CD4-positive, alpha-beta T cell treated with Interleukin-21 for 1 hour (primary cell): Measurements from ENCODE around the gene PCSK4.
"Not testable (repeated sequence)": the region's sequence is repeated elsewhere in the genome, so short reads cannot be mapped to it uniquely, and the experiment has no call there.

Experiments used
- DNase-seq: peaks from one replicate; pipeline ENCODE4 v3.0.0-alpha.2; 2020

Gene PCSK4

DNA sequence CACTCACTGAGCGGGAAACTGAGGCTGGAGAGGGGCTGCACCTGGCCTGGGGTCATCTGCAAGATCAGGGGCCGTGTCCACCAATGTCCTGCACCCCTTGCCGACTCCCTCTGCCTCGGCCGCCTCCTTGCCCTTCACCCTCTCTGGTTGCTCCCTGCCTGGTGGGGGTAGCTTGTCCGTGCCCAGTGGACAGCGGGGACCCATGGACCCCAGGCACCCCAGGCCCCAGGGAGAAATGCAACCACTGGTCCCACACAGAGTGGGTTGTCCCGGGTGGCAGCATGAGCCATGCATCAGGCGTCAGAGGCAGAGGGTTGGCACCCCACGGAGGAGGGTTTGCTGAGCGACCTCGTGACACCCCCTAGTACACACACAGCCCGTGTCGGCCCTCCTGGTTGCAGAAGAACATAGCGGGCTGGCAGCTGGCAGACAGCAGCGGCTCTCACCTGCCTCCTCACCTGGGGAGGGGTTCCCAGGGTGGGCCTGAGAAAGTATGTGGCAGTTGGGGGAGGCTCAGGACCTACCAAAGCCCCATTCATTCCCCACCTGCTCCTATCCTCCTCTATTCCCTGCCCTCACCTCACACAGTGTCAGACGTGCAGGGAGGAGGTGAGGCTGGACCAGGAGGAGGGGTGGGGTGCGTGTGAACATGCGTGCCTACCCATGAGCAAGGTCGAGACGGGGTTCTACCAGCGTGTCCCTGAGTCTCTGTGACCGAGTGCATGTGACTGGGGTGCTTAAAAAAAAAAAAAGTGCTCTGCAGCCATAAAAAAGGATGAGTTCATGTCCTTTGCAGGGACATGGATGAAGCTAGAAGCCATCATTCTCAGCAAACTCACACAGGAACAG, 14.0 kb upstream of the PCSK4 start:
- no peak for DNase-seq

DNA sequence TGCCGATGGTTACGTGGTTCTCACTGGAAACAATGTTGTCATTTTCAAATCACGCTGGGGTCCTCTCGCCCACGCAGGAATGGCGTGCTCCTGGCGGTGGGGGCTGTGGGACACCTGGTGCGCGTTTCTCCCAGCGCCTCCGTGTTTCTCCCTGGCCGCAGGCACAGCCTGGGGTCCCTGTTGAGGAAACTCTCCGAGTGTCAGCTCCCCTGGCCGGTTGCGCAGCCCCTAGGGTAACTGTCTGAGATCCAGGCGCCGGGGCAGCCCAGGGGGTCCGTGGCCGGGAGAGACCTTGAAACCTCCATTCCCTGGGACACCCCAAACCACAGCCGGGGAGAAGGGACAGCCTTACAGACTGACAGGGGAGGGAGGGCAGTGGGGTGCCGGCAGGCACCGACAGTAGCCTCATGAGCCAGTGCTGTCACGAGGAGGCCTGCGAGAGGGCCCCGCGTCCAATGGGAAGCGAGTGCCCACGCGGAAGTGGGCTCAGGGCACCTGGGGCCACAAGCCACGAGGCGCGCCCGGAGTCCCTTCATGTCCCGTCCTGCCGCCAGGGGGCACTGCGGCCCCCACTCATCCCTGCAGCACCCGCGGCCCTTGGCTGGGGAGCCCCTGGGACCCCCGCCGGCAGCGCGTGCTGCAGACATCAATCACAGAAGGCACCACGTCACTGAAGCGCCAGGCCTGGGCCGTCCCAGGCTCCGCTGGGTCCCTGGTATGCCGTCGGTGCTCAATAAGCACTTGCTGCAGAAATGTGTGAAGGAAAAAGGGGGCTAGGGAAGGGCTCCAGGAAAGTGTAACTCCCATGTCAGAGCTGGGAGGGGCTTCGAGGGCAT, 13.2 kb upstream of the PCSK4 start:
- peak; percentile 64 for DNase-seq

DNA sequence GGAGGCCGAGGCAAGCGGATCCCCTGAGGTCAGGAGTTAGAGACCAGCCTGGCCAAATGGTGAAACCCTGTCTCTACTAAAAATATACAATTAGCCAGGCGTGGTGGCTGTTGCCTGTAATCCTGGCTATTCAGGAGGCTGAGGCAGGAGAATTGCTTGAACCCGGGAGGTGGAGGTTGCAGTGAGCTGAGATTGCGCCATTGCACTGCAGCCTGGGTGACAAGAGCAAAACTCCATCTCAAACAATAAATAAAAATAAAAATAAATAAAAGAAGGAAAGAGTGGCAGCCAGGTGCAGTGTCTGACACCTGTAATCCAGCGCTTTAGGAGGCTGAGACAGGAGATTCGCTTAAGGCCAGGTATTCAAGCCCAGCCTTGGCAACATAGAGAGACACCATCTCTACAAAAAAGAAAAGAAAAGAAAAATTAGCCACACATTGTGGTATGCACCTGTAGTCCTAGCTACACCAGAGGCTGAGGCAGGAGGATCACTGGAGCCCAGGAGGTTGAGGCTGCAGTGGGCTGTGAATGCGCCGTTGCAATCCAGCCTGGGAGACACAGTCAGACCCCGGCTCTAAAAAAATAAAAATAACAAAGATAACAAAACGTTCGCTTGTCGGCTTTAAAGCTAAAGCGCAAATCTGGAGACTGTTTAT, 12.4 kb upstream of the PCSK4 start:
- DNase-seq, result no peak

DNA sequence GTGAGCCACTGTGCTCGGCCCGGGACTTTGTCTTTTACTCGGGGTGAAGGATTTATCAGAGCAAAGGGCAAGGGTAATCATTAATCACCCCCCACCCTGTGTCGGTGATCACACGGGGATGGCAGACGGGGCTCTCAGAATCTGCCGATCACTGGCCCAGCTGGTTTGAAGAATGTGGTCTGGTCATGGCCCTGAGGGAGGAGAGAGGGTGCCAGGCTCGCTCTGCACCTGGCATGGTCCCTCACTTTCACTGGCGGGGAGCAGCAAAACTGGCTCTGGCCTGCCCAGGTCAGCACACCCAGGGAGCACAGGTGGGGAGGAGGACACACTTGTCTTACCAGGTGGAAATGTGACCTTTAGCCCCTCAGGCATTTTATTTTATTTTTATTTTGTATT, 11.0 kb upstream of the PCSK4 start:
- DNase-seq, result no peak

- DNase-seq, result not testable (repeated sequence)
Observed at GRCh38 chr19:1499231-1499630, 9.1 kb upstream of the PCSK4 start.

DNA sequence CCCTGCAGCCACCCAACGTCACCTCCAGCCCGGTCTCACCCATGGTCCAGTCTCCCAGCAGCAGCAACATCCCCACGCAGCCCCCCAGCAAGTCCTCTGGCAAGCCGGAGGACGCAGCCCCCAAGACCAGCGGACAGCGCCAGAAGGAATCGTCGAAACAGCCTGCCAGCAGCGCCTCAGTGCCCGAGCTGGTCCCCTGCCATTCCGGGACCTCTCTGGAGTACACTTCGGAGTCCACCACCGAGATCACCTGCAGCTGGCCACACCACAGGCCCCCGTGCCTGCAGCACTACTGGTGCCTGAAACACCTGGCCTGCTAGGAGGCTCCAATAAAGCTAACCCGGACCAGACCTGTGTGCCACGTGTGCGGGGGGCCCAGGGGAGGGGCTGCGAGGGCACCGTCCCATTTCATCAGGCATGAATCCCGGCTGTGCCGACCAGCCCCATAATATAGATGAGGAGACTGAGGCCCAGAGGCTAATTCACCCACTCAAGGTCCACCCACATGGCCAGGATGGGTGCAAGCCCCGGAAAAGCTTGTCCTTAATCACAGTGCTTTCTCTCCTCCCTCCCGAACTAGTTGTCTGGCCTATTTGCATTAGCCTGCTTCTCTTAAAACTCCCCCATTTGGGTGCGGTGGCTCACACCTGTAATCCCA, 7.6 kb upstream of the PCSK4 start:
- no peak for DNase-seq

DNA sequence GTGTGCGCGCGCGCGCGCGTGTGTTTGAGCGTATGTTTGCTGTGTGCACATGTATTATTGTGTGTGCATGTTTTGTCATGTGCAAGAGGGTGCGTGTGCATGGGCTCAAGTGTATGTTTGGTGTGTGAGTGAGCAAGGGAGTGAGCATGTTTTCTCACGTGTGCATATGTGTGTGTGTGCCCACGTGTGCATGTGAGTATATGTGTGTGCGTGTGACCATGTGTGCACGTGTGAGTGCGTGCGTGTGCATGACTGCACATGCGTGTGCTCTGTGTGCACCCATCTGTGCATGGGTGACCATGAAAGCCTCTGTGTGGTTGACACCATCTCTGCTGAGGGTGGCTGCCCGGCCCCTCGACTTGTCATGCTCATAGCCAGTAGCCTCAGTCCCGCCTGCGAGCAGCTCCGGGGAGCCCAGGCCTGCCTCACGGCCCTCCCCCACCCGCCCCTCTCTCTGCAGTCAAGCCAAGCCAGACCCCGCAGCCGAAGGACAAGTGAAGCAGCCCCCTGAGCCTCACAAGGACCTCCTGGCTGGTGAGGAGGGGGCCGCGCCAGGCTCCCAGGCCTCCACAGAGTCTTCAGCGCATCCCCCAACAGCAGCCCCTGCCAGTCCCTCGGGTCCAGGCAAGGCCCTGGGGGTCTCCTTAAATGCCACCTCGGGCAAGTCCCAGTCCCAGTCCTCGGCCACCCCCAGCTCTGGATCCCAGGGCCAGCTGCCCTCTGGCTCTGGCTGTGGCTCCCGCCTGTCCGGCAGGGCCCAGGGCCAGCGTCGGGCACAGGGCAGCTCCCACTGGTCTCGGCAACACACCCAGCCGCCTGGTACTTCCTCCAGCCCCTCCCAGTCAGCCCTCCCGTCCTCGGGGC, 6.8 kb upstream of the PCSK4 start:
- no peak for DNase-seq

GRCh38 chr19:1495799-1496713, 5.9 kb upstream of the PCSK4 start:
- DNase-seq, result no peak

- no peak for DNase-seq
Observed at GRCh38 chr19:1495051-1495798, 5.1 kb upstream of the PCSK4 start.

DNA sequence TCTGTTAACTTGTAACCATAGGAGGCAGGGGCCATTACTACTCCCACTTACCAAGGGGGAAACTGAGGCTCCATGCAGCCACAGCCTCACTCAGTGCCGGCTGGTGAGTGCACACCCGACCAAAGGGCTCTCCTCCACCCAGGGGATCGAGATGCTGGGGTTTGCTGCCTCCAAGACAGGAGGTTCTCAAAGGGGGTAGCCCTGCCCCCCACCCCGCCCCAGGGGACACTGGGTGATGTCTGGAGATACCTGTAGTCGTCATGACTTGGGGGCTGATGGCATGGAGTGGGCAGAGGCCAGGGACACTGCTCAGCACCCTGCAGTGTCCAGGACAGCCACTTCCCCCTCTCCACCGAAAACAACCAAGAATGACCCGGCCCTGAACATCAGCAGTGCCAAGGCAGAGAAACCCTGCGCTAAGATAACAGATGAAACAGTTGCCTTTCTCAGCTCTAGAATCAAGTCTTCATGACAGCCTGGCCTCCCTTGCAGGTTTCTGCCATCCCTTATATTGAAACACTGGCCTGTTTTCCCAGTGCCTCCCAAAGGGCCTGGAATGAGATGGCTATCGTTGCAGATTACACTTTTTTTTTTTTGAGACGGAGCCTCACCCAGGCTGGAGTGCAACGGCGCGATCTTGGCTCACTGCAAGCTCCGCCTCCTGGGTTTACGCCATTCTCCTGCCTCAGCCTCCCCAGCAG, 4.1 kb upstream of the PCSK4 start:
- DNase-seq, result no peak

DNA sequence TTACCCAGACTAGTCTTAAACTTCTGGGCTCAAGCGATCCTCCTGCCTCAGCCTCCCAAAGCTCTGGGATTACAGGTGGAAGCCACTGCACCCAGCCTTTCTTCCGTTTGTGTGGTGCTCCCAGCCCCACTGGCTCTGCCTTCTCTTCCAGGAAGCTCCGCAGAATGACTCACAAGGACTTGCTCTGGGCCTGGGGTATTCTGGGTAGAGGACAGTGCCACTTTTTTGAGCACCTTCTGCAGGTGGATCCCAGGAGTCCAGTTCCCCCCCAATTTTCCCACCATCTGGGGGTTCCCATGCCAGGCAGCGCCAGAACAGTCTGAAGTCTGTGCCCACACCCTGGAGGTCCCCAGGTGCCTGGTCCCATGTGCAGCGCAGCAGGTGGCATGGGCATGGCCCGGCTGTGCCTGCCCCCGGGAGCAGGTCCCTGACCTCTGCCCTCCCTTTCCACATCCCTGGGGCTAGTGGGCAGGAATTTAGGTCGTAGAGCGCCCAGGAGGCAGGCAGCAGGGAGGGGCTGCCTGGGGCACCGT, 2.4 kb upstream of the PCSK4 start:
- DNase-seq, result no peak

DNA sequence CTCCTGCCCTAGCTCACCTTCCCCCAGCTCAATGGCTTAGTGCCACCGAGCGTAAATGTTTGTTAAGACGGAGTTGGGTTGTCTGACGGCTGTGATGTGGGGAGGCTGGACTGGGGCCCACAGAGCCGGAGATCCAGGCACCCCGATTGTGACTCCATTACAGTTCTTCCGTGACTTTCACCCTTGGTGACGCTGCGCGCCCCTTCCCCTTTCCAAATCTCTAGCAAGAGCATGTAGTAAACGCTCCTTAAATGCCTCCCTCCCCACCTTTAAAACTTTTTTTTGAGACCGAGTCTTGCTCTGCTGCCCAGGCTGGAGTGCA, 1.7 kb upstream of the PCSK4 start:
- DNase-seq, result no peak

DNA sequence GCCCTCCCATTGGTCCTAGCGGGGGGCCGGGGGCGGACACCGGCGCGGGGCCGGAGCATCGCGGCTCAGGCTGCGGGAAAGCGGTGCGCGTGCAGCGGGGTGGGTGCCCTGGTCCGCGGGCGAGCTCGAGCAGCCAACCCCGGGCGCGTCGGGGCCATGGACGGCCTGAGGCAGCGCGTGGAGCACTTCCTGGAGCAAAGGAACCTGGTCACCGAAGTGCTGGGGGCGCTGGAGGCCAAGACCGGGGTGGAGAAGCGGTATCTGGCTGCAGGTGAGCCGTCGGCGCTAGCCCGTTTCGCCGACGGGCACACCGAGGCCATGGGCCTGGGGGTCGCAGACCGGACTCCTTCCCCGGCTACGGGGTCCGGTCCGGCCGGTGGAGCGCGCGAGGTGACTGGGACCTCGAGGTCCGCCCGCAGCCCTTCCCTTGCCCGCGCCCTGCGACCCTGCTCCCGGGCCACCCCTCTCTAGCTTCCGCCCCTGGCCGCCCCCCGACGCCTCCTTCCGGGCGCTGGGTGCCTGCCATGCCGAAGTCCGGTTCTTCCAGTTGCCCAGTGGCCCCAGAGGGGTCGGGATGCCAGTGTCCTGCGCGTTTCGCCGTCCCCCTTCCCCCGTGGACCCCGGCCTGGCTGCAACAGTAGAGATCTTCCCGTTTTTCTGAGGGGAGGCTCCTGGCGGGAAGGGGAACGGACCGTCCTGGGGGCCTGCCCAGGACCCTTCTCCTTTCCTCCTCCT, 1.1 kb upstream of the PCSK4 start, which contains the start of gene REEP6:
Gene REEP6, plus strand, starts transcription at position 68 of the 735 bp plus-strand sequence. Its CDS starts 89 bp downstream, at position 157.
- DNase-seq, result no peak

DNA sequence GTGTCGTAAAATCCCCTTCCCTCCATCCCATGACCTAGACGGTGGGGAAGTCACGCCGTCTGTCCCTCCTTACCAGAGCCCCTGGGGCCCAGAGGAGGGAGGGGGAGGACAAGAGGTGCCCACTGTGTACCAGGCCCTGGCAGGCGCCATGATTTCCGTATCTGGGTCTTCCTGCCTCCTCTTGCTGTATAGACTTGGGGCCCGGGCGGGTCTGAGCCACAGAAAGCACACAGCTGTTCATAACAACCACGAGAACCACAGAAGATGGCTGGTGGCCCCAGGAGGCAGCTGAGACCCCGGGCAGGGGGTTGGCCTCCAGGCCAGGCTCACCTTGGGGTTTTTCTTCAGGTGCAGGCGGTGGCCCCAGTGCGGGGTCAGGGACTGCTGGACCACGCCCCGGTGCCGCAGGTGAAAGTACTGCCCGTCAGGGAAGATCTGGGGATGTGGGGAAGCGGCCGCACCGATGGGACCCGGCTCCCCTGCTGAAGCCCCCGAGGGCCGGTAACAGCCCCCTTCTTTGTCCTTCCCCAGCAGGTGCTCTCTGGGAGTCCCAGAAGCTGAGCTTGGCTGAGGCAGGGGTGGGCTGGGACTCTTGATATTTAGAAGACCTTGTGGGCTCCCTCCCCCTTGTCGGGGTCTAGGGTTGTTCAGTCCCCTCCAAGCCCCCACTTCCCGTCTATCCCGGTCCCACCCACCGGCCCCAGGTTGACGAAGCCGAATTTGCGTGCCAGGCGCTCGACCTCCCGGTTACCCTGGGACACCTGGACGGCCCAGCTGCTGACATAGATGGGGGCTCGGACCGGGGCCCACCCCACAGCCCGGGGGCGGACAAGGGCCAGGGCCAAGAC, 463 bp downstream of the PCSK4 start:
- no peak for DNase-seq

- DNase-seq, result no peak
Observed at GRCh38 chr19:1488282-1488601, 1.9 kb downstream of the PCSK4 start.

- DNase-seq, result no peak
Observed at GRCh38 chr19:1487576-1488281, 2.4 kb downstream of the PCSK4 start.
